GM21447 (cell line): ENCODE results near the gene SLC6A19.

Experiments
- ATAC-seq: cut with Tn5 transposase; IDR thresholded peaks from one replicate; pipeline ENCODE4 v1.9.1; 2021; ENCODE audit not compliant: unreplicated experiment

Gene SLC6A19

GRCh38 chr5:1241509-1242080 is 40.2 kb downstream of the SLC6A19 start:
- no peak for ATAC-seq

GRCh38 chr5:1242733-1243486 is 41.5 kb downstream of the SLC6A19 start:
- ATAC-seq = no peak

GRCh38 chr5:1243487-1244130 is 42.2 kb downstream of the SLC6A19 start:
- ATAC-seq = no peak

- no peak for ATAC-seq
Observed at GRCh38 chr5:1244255-1244654, 42.9 kb downstream of the SLC6A19 start.

GRCh38 chr5:1244976-1245375 is 43.6 kb downstream of the SLC6A19 start:
- ATAC-seq = no peak

GRCh38 chr5:1245905-1246576 is 44.6 kb downstream of the SLC6A19 start:
- ATAC-seq = no peak

GRCh38 chr5:1246711-1247431 is 45.5 kb downstream of the SLC6A19 start:
- no peak for ATAC-seq

GRCh38 chr5:1247811-1248210 is 46.4 kb downstream of the SLC6A19 start:
- ATAC-seq = no peak

- no peak for ATAC-seq
Observed at GRCh38 chr5:1249366-1250280, 48.2 kb downstream of the SLC6A19 start.

- ATAC-seq = no peak
Observed at GRCh38 chr5:1251678-1252580, 50.5 kb downstream of the SLC6A19 start.

GRCh38 chr5:1252681-1253080 is 51.3 kb downstream of the SLC6A19 start:
- ATAC-seq = no peak

- ATAC-seq = no peak
Observed at GRCh38 chr5:1253456-1254105, 52.2 kb downstream of the SLC6A19 start.

GRCh38 chr5:1254196-1254595 is 52.8 kb downstream of the SLC6A19 start:
- no peak for ATAC-seq

GRCh38 chr5:1255081-1255561 is 53.7 kb downstream of the SLC6A19 start:
- ATAC-seq = no peak

- ATAC-seq = no peak
Observed at GRCh38 chr5:1256776-1257175, 55.4 kb downstream of the SLC6A19 start.

- ATAC-seq = no peak
Observed at GRCh38 chr5:1257363-1257762, 56.0 kb downstream of the SLC6A19 start.

GRCh38 chr5:1257841-1258240 is 56.4 kb downstream of the SLC6A19 start:
- ATAC-seq = no peak

- ATAC-seq = no peak
Observed at GRCh38 chr5:1259806-1260480, 58.5 kb downstream of the SLC6A19 start.
